ENCODE data around the gene MGAT4B.

Gene MGAT4B

GRCh38 chr5:179825655-179826182 is 19.1 kb upstream of the MGAT4B start:
- DNase-seq, result no peak

GRCh38 chr5:179824745-179825112 is 18.1 kb upstream of the MGAT4B start:
- no peak for DNase-seq

GRCh38 chr5:179823937-179824744 is 17.5 kb upstream of the MGAT4B start:
- DNase-seq, result no peak

- DNase-seq, result no peak
Observed at GRCh38 chr5:179822444-179822990, 15.9 kb upstream of the MGAT4B start.

- no peak for DNase-seq
Observed at GRCh38 chr5:179822059-179822432, 15.4 kb upstream of the MGAT4B start.

GRCh38 chr5:179821298-179822058 is 14.8 kb upstream of the MGAT4B start:
- peak; percentile 86 to 87 for DNase-seq

GRCh38 chr5:179820483-179821297 is 14.0 kb upstream of the MGAT4B start, which contains the start of gene SQSTM1:
Gene SQSTM1 (plus strand): TSS chr5:179820905. CDS start chr5:179820937, 32 bp downstream.
- peak; percentile 82 to 85 for DNase-seq

GRCh38 chr5:179820127-179820482 is 13.4 kb upstream of the MGAT4B start:
- no peak for DNase-seq

GRCh38 chr5:179819296-179820126 is 12.8 kb upstream of the MGAT4B start:
- peak; percentile 46 to 53 for DNase-seq

GRCh38 chr5:179818746-179819295 is 12.2 kb upstream of the MGAT4B start:
- DNase-seq, result peak; percentile 79 to 83

GRCh38 chr5:179817890-179818745 is 11.5 kb upstream of the MGAT4B start:
- no peak for DNase-seq

GRCh38 chr5:179817470-179817840 is 10.8 kb upstream of the MGAT4B start:
- DNase-seq, result no peak

- DNase-seq, result no peak
Observed at GRCh38 chr5:179816796-179817469, 10.3 kb upstream of the MGAT4B start.

- no peak for DNase-seq
Observed at GRCh38 chr5:179816401-179816795, 9.7 kb upstream of the MGAT4B start.

GRCh38 chr5:179815491-179816249 is 9.0 kb upstream of the MGAT4B start:
- DNase-seq, result no peak

GRCh38 chr5:179814090-179814489 is 7.4 kb upstream of the MGAT4B start:
- DNase-seq, result no peak

GRCh38 chr5:179812997-179813607 is 6.4 kb upstream of the MGAT4B start:
- DNase-seq, result no peak

GRCh38 chr5:179812135-179812825 is 5.6 kb upstream of the MGAT4B start:
- DNase-seq, result no peak
